Gastrocnemius medialis (tissue), 4 donors: Measurements from ENCODE around the gene RARRES1. TPM values are rescaled to one million over a fixed set of nuclear protein-coding genes. Genes with fewer than 3 reads are reported as not detected.
A peak's percentile ranks its signal among the peaks of the same experiment; 100 is the strongest.

Experiments
- ATAC-seq, 2 donors: fragments of 150-250 bp; one replicate each; pipeline ENCODE4 v1.9.1; 2016
- DNase-seq, 2 donors: peaks; one replicate each; pipeline ENCODE4 v3.0.0-alpha.2; 2019
- H3K27ac ChIP-seq, 4 donors: fragments of 200-600 bp; sonication (generic); 1 replicate in 1 of 4; 2 replicates in 3 of 4; pipeline ENCODE4 v1.5.1; 2016 to 2018; ENCODE audit warnings: mild to moderate bottlenecking in 2 of 4, moderate library complexity in 1 of 4
- H3K27me3 ChIP-seq, 3 donors: fragments of 200-600 bp; sonication (generic) in 2 of 3; 1 replicate in 1 of 3; 2 replicates in 2 of 3; pipeline versions ENCODE4 v1.5.1 to v1.6.0; 2016 to 2019; ENCODE audit warnings: mild to moderate bottlenecking in 1 of 3, moderate library complexity in 1 of 3
- H3K36me3 ChIP-seq, 2 donors: fragments of 200-600 bp; sonication (generic) in 1 of 2; one replicate each; pipeline ENCODE4 v1.5.1; 2017 to 2018
- H3K4me1 ChIP-seq, 2 donors: fragments of 200-600 bp; sonication (generic) in 1 of 2; one replicate each; pipeline ENCODE4 v1.5.1; 2016 to 2017; ENCODE audit warnings: mild to moderate bottlenecking in 2 of 2
- H3K4me3 ChIP-seq, 4 donors: fragments of 200-600 bp; sonication (generic) in 3 of 4; 1 replicate in 1 of 4; 2 replicates in 3 of 4; pipeline ENCODE4 v1.5.1; 2016 to 2019; ENCODE audit warnings: mild to moderate bottlenecking in 2 of 4
- H3K9me3 ChIP-seq, 3 donors: fragments of 200-600 bp; sonication (generic) in 2 of 3; 1 replicate in 1 of 3; 2 replicates in 2 of 3; pipeline ENCODE4 v1.5.1; 2016 to 2019
- CTCF ChIP-seq, 5 experiments: fragments of 450-650 bp in 3 of 5; fragments of 200-600 bp in 2 of 5; sonication (generic) in 2 of 5; IDR thresholded peaks in 4 of 5; conservative IDR thresholded peaks in 1 of 5; 1 replicate in 4 of 5; 2 replicates in 1 of 5; pipeline ENCODE4 v1.5.1; 2016 to 2019; ENCODE audit warnings: antibody characterized with exemption in 5 of 5, mild to moderate bottlenecking in 3 of 5, moderate library complexity in 3 of 5
- POLR2A ChIP-seq, 2 donors: fragments of 450-650 bp; IDR thresholded peaks; one replicate each; pipeline ENCODE4 v1.6.1; 2017; ENCODE audit warnings: antibody characterized with exemption in 2 of 2, mild to moderate bottlenecking in 2 of 2, moderate library complexity in 2 of 2
- in situ Hi-C, 4 donors: fragments of 200-750 bp; cut with MboI; loops; one replicate each; pipeline versions ENCODE4 v1.15.0 to v1.8.0; 2017; ENCODE audit warnings: low sequenced_read_pairs in 4 of 4
- intact Hi-C: fragments of 100-400 bp; cut with DNase I; formaldehyde crosslinking; loops from one replicate; pipeline ENCODE4 v1.15.1; 2023; ENCODE audit warnings: low total_unique reads
- total RNA-seq, 4 donors: library from RNA; depleted of rRNA; stranded (reverse); fragments of >200 nt; gene quantifications; one replicate each; pipeline versions ENCODE4 v1.1.0 to v1.2.3, GENCODE V29; 2016

Gene RARRES1
- total RNA-seq, 4 donors from 2014 or later = 1.4 to 27.6 (median 4.4) TPM

- Histone ChIP-seq H3K9me3 (no peaks in the 10 kb centered on the region), H3K27me3 (no peaks in the 10 kb centered on the region), H3K27ac (no peak overlapping the region), H3K36me3 (peaks cover 0 to 23% of the 10 kb centered on the region in 2 donors), H3K4me1 (no peaks in the 10 kb centered on the region), H3K4me3 (no peak overlapping the region)
- in situ Hi-C loops = no loop called here
- TF ChIP-seq CTCF (IDR thresholded peaks at IDR 0.05 in 4 of 5, conservative IDR thresholded peaks at IDR 0.05 in 1 of 5) (no peak), POLR2A (IDR thresholded peaks at IDR 0.05) (no peak)
- ATAC-seq (no peak), DNase-seq (no peak)
- intact Hi-C loops = no loop called here
These were observed 53.6 kb downstream of the RARRES1 start for GRCh38 chr3:158678687-158679086.

DNA sequence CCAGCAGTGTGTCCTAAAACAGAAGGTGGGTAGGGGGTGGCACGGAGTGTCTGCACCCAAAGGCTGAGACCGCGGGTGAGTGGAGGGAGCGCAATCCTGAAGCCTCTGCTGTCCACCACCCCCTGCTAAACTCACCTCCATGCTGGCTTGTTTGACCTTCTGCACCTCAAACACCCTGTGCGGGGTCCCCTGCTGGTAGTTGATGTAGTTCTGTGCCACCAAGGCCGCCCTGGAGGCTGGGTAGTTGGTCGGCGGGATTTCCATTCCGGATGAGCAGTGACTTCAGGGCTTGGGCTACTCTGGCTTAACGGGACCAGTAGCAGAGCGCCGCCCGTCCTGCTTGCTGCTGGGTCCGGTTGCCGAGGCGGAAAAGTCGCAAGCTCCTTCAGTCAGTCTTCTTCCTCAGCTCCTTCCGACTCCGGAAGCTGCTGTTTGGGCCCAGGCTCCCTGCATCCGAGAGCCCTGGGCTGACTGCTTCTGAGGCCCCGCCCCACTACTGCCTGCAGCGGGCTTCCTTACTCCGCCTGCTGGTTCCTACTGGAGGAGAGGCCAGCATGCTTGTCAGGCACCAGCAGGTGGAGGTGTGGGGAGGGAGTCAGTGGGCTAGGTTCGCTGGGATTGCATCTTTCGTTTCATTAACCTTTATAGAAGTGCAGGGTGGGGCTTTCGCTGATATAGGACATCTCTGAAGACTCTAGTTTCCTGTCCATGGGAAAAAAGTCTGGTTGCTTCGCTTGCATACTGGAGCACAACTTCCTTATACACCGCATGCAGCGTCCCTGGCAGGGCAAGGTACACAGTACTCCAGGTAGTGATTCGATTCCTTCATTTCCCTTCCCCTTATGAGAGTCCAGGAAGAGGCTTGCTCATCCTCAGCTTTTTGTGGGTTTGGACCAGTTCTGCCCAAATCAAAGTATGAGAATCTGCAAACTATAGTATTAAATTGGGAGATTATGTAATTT lies 59.8 kb downstream of the RARRES1 start, which contains the start of gene LXN:
Gene LXN, minus strand, starts transcription at position 434 of the 962 bp plus-strand sequence. Its CDS starts 170 bp downstream, at position 264.
- Histone ChIP-seq H3K27me3 (no peaks in the 10 kb centered on the region), H3K36me3 (peaks cover 0 to 28% of the 10 kb centered on the region in 2 donors)
- intact Hi-C loops = no loop called here

DNA sequence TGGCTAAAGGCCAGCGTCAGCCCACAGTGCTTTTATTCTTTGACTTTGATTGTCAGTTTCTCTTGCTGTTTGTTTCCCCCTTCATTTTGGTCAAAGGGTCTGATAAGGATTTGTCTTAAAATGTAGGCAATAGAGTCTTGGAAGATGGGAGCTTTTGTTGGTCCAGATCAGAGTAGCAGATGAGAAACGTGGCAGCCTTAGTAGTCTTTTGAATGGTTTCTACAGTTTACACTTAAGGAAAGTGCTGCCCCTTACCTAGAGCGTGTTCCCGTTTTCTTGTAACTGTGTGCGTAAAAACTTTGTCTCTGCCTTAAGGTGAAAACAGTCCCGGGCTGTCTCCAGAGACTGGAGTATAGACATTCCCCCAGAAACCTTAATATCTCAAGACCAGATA lies 60.4 kb downstream of the RARRES1 start:
- intact Hi-C loops (no loop called here), in situ Hi-C loops (loop anchor here in 1 of 4 donors (25.0 kb wide), 1 partner anchor 115 kb away; no protein-coding TSS in a partner anchor)
- Histone ChIP-seq H3K4me3 (peak overlapping the region; percentile 44 to 53 (median 48)), H3K4me1 (no peaks in the 10 kb centered on the region), H3K9me3 (no peaks in the 10 kb centered on the region), H3K36me3 (peaks cover 0 to 35% of the 10 kb centered on the region in 2 donors), H3K27me3 (no peaks in the 10 kb centered on the region), H3K27ac (peak overlapping the region; percentile 45 to 70 (median 66))
- TF ChIP-seq POLR2A (IDR thresholded peaks at IDR 0.05) (no peak), CTCF (IDR thresholded peaks at IDR 0.05 in 4 of 5, conservative IDR thresholded peaks at IDR 0.05 in 1 of 5) (no peak)
- ATAC-seq (peak in 1 of 2 donors; percentile 14), DNase-seq (no peak)

More for the DNA sequence above, 59.8 kb downstream of the RARRES1 start, which contains the start of gene LXN:
- TF ChIP-seq CTCF (IDR thresholded peaks at IDR 0.05 in 4 of 5, conservative IDR thresholded peaks at IDR 0.05 in 1 of 5) (peak in 3 of 5 experiments; percentile 16 to 52 (median 29)), POLR2A (IDR thresholded peaks at IDR 0.05) (peak in 1 of 2 donors; percentile 22)
- DNase-seq (peak; percentile 44 to 49), ATAC-seq (peak; percentile 55 to 73)
- H3K4me1 ChIP-seq = no peaks in the 10 kb centered on the region
- H3K4me3 ChIP-seq = peak within 1 kb of the TSS; percentile 44 to 53 (median 48)
- H3K9me3 ChIP-seq = no peaks in the 10 kb centered on the region
- in situ Hi-C loops = loop anchor here in 1 of 4 donors (25.0 kb wide), 1 partner anchor 115 kb away; no protein-coding TSS in a partner anchor
- H3K27ac ChIP-seq = peak within 1 kb of the TSS; percentile 45 to 70 (median 66)

GRCh38 chr3:158668506-158668905 lies 63.8 kb downstream of the RARRES1 start:
- no peak overlapping the region for H3K27ac ChIP-seq
- no peak overlapping the region for H3K4me3 ChIP-seq
- TF ChIP-seq POLR2A (IDR thresholded peaks at IDR 0.05) (no peak), CTCF (IDR thresholded peaks at IDR 0.05 in 4 of 5, conservative IDR thresholded peaks at IDR 0.05 in 1 of 5) (no peak)
- in situ Hi-C loops (loop anchor here in 2 of 4 donors (10.0 to 25.0 kb wide), 2 partner anchors 119 to 126 kb away; no protein-coding TSS in a partner anchor), intact Hi-C loops (no loop called here)
- peaks cover 0 to 68% of the 10 kb centered on the region in 2 donors for H3K36me3 ChIP-seq
- DNase-seq = no peak
- H3K9me3 ChIP-seq = no peaks in the 10 kb centered on the region
- no peak for ATAC-seq
- no peaks in the 10 kb centered on the region for H3K4me1 ChIP-seq
- no peaks in the 10 kb centered on the region for H3K27me3 ChIP-seq
